H1 (cell line): ENCODE results near the gene TFAP2C. TPM values are rescaled to one million over a fixed set of nuclear protein-coding genes. Genes with fewer than 3 reads are reported as not detected.

Experiments used
- CTCF ChIA-PET: fragments of 300-600 bp; sonication (Branson Sonifier 250); formaldehyde crosslinking; loops from one replicate; lab custom pipeline; 2021; ENCODE audit not compliant: partially characterized antibody; lab: Charles Lee
- POLR2A ChIA-PET: fragments of 300-600 bp; sonication (Branson Sonifier 250); formaldehyde crosslinking; loops from one replicate; lab custom pipeline; 2021; ENCODE audit warnings: inconsistent platforms; ENCODE audit not compliant: partially characterized antibody; lab: Charles Lee
- DNase-seq, 2 experiments: peaks; one replicate each; pipeline versions ENCODE4 v3.0.0 to v3.0.0-alpha.2; 2010 to 2022; ENCODE audit warnings: low spot score in 2 of 2, low read depth in 1 of 2, mixed read lengths in 1 of 2
- FAIRE-seq: peaks from 2 replicates; lab custom pipeline; 2011; peaks lifted over from hg19 to GRCh38; lab: Jason Lieb, UNC
- H2AFZ ChIP-seq: 2 replicates; pipeline ENCODE4 v1.8.1; 2012; ENCODE audit warnings: low read length, inconsistent platforms
- H2AK5ac ChIP-seq: 2 replicates; pipeline ENCODE4 v1.6.1; 2013; ENCODE audit warnings: low read depth, low read length
- H2BK120ac ChIP-seq: replicated peaks from 2 replicates; pipeline ENCODE3; 2013; ENCODE audit warnings: low read depth, low read length, inconsistent platforms
- H2BK12ac ChIP-seq: 2 replicates; pipeline ENCODE4 v1.6.1; 2013; ENCODE audit warnings: low read depth, low read length
- H2BK15ac ChIP-seq: 2 replicates; pipeline ENCODE4 v1.6.1; 2013; ENCODE audit warnings: low read length
- H2BK20ac ChIP-seq: 2 replicates; pipeline ENCODE4 v1.6.1; 2013; ENCODE audit warnings: low read length
- H2BK5ac ChIP-seq: 2 replicates; pipeline ENCODE4 v1.6.1; 2013; ENCODE audit warnings: low read depth, low read length
- H3K14ac ChIP-seq: 2 replicates; pipeline ENCODE4 v1.6.1; 2013; ENCODE audit warnings: inconsistent platforms; ENCODE audit not compliant: insufficient read length
- H3K18ac ChIP-seq: 2 replicates; pipeline ENCODE4 v1.6.1; 2013; ENCODE audit warnings: low read length; ENCODE audit errors: extremely low read depth
- H3K23ac ChIP-seq: 2 replicates; pipeline ENCODE4 v1.6.1; 2013; ENCODE audit warnings: inconsistent platforms; ENCODE audit not compliant: insufficient read length
- H3K23me2 ChIP-seq: 2 replicates; pipeline ENCODE4 v1.6.1; 2013; ENCODE audit warnings: low read depth, low read length
- H3K27ac ChIP-seq: 2 replicates; pipeline ENCODE4 v1.6.1; 2011; ENCODE audit warnings: low read depth, low read length, inconsistent platforms
- H3K27me3 ChIP-seq, 4 experiments: replicated peaks in 1 of 4; 1 replicate in 1 of 4; 2 replicates in 3 of 4; pipeline versions ENCODE4 v1.6.1 to v1.8.1; 2011 to 2013; ENCODE audit warnings: low read length in 3 of 4, mild to moderate bottlenecking in 3 of 4, inconsistent platforms in 2 of 4, mixed read lengths in 2 of 4, moderate library complexity in 1 of 4; ENCODE audit not compliant: control insufficient read depth in 3 of 4, insufficient read depth in 3 of 4; ENCODE audit errors: extremely low read depth in 1 of 4
- H3K36me3 ChIP-seq, 4 experiments: 2 replicates each; pipeline versions ENCODE4 v1.6.1 to v1.8.1; 2011 to 2013; ENCODE audit warnings: mild to moderate bottlenecking in 4 of 4, low read length in 3 of 4, moderate library complexity in 2 of 4, control low read depth in 1 of 4, inconsistent platforms in 1 of 4; ENCODE audit not compliant: insufficient read depth in 4 of 4, control insufficient read depth in 2 of 4
- H3K4ac ChIP-seq: replicated peaks from 2 replicates; pipeline ENCODE3; 2013; ENCODE audit warnings: low read length, low read depth, mixed read lengths, inconsistent platforms; ENCODE audit not compliant: insufficient read length
- H3K4me1 ChIP-seq, 4 experiments: replicated peaks in 1 of 4; 1 replicate in 1 of 4; 2 replicates in 3 of 4; pipeline versions ENCODE4 v1.6.1 to v1.8.1; 2011 to 2013; ENCODE audit warnings: low read length in 3 of 4, inconsistent platforms in 2 of 4, mixed read lengths in 1 of 4; ENCODE audit not compliant: insufficient read depth in 4 of 4, control insufficient read depth in 3 of 4
- H3K4me2 ChIP-seq, 2 experiments: 2 replicates each; pipeline versions ENCODE4 v1.6.1 to v1.8.1; 2011 to 2013; ENCODE audit warnings: low read depth in 2 of 2, low read length in 2 of 2, control low read depth in 1 of 2, inconsistent platforms in 1 of 2, mild to moderate bottlenecking in 1 of 2; ENCODE audit not compliant: insufficient read depth in 1 of 2
- H3K4me3 ChIP-seq, 4 experiments: fragments of 200-600, 300-600 bp in 1 of 4; sonication (generic), shearing (Covaris generic), sonication (Bioruptor Twin) in 1 of 4; 2 replicates each; pipeline versions ENCODE4 v1.5.1 to v1.8.1; 2011 to 2016; ENCODE audit warnings: low read length in 4 of 4, low read depth in 3 of 4, control low read depth in 2 of 4, inconsistent platforms in 2 of 4, mild to moderate bottlenecking in 2 of 4, mixed read lengths in 1 of 4, moderate library complexity in 1 of 4; ENCODE audit not compliant: insufficient read depth in 2 of 4; ENCODE audit errors: extremely low read depth in 1 of 4
- H3K56ac ChIP-seq: replicated peaks from 2 replicates; pipeline ENCODE3; 2013; ENCODE audit warnings: low read depth, mild to moderate bottlenecking, mixed read lengths, low read length, inconsistent platforms; ENCODE audit not compliant: insufficient read length
- H3K79me1 ChIP-seq: 2 replicates; pipeline ENCODE4 v1.6.1; 2013; ENCODE audit warnings: low read depth, low read length, control low read depth
- H3K79me2 ChIP-seq, 2 experiments: 2 replicates each; pipeline versions ENCODE4 v1.6.1 to v1.8.1; 2012 to 2013; ENCODE audit warnings: low read length in 2 of 2, mild to moderate bottlenecking in 2 of 2, inconsistent platforms in 1 of 2; ENCODE audit not compliant: insufficient read depth in 2 of 2, control insufficient read depth in 1 of 2
- H3K9ac ChIP-seq, 4 experiments: replicated peaks in 1 of 4; 1 replicate in 1 of 4; 2 replicates in 3 of 4; pipeline versions ENCODE4 v1.6.1 to v1.8.1; 2011 to 2013; ENCODE audit warnings: low read depth in 3 of 4, low read length in 3 of 4, control low read depth in 2 of 4, mild to moderate bottlenecking in 2 of 4, moderate library complexity in 2 of 4, inconsistent platforms in 1 of 4; ENCODE audit errors: extremely low read depth in 1 of 4
- H3K9me3 ChIP-seq, 2 experiments: 2 replicates each; pipeline versions ENCODE4 v1.6.1 to v1.8.1; 2012 to 2013; ENCODE audit warnings: mild to moderate bottlenecking in 2 of 2, moderate library complexity in 2 of 2, control low read depth in 1 of 2, inconsistent platforms in 1 of 2, low read depth in 1 of 2, low read length in 1 of 2, mixed read lengths in 1 of 2; ENCODE audit not compliant: insufficient read depth in 2 of 2
- H4K20me1 ChIP-seq, 2 experiments: replicated peaks in 1 of 2; 2 replicates each; pipeline versions ENCODE3 to v1.8.1; 2011 to 2013; ENCODE audit warnings: inconsistent platforms in 2 of 2, low read length in 2 of 2, mild to moderate bottlenecking in 1 of 2; ENCODE audit not compliant: insufficient read depth in 2 of 2, control insufficient read depth in 1 of 2
- H4K5ac ChIP-seq: 2 replicates; pipeline ENCODE4 v1.6.1; 2013; ENCODE audit warnings: low read length, low read depth, mixed read lengths, inconsistent platforms; ENCODE audit not compliant: insufficient read length
- H4K8ac ChIP-seq: 2 replicates; pipeline ENCODE4 v1.8.0; 2013; ENCODE audit warnings: mild to moderate bottlenecking, moderate library complexity, low read length, inconsistent platforms; ENCODE audit not compliant: insufficient read depth; ENCODE audit errors: extremely low read depth
- H4K91ac ChIP-seq: replicated peaks from 2 replicates; pipeline ENCODE3; 2013; ENCODE audit warnings: low read length, mixed read lengths, inconsistent platforms; ENCODE audit not compliant: insufficient read length
- ASH2L ChIP-seq: fragments of 200-600, 300-600 bp; sonication (generic); IDR thresholded peaks from one replicate; pipeline ENCODE4 v1.7.1; 2017; ENCODE audit warnings: low read length
- CEBPB ChIP-seq: IDR thresholded peaks from 2 replicates; pipeline ENCODE4 v1.6.1; 2012; ENCODE audit warnings: low read depth, low read length
- NANOG ChIP-seq: IDR thresholded peaks from 2 replicates; pipeline ENCODE4 v1.6.1; 2011; ENCODE audit warnings: low read length, low read depth, mild to moderate bottlenecking, inconsistent platforms; ENCODE audit not compliant: insufficient read depth, poor library complexity, severe bottlenecking
- RFX5 ChIP-seq: IDR thresholded peaks from 2 replicates; pipeline ENCODE4 v1.6.1; 2011; ENCODE audit warnings: low read depth, low read length, improper control_type of control experiment, borderline replicate concordance
- RNF2 ChIP-seq: fragments of 200-900, 300-1000 bp; sonication (generic); IDR thresholded peaks from 2 replicates; pipeline ENCODE4 v1.7.1; 2016; ENCODE audit warnings: borderline replicate concordance, low read depth, mild to moderate bottlenecking, antibody characterized with exemption, low read length; ENCODE audit not compliant: poor library complexity, severe bottlenecking; ENCODE audit errors: missing control alignments
- WGBS, 2 experiments: shearing (Covaris generic) in 1 of 2; methylation state at CpG; one replicate each; pipeline versions ENCODE4 v1.1.6 to v1.1.7; 2013 to 2015; ENCODE audit warnings: low lambda C conversion rate in 2 of 2, mixed read lengths in 2 of 2, inconsistent platforms in 1 of 2, low coverage in 1 of 2, missing lambda C conversion rate in 1 of 2; ENCODE audit not compliant: insufficient replicate concordance in 2 of 2, insufficient coverage in 1 of 2, insufficient read length in 1 of 2; ENCODE audit errors: extremely low coverage in 1 of 2, missing lambda C conversion rate in 1 of 2; 5-methylcytosine and 5-hydroxymethylcytosine counted together
- polyA plus RNA-seq, 7 experiments: library from polyadenylated mRNA; depleted of rRNA in 3 of 7; stranded (reverse) in 5 of 7; unstranded in 2 of 7; fragments of >200 nt in 5 of 7; fragments of 200-250 nt in 2 of 7; gene quantifications; 1 replicate in 5 of 7; 2 replicates in 1 of 7; 4 replicates in 1 of 7; pipeline versions ENCODE4 v1.2.1 to v1.2.3, GENCODE V29; 2011 to 2013; ENCODE audit warnings: missing spikeins in 2 of 7, mixed read lengths in 2 of 7
- total RNA-seq: library from RNA; stranded (reverse); fragmentation: NEBNext Ultra II Directional; extraction: Animal tissue kit (Norgen Biotek cat#: 25700); gene quantifications from 2 replicates; pipeline ENCODE4 v1.2.1, GENCODE V29; 2021

TFAP2C gene
- total and polyA plus RNA-seq, 2 of the 8 experiments (the other 6 are each of a cell fraction or from before 2014, with no cell fraction given), result 1.7 to 5.8 TPM

GRCh38 chr20:56595746-56596475 lies 33.2 kb upstream of the TFAP2C start:
- Histone ChIP-seq H2AFZ (no peak overlapping the region), H3K4me2 (no peak overlapping the region), H2BK12ac (peak overlapping the region; percentile 97; the same call in 1 of the 2 replicates), H3K79me1 (no peaks in the 10 kb centered on the region), H4K5ac (no peak overlapping the region), H3K27me3 (no peaks in the 10 kb centered on the region; a peak in 1 of 7 replicates), H3K79me2 (no peaks in the 10 kb centered on the region), H4K20me1 (no peaks in the 10 kb centered on the region), H3K4me3 (no peak overlapping the region), H2BK15ac (0 out of 2 replicates have a peak overlapping the region, but pooled peaks have one; percentile 75), H2AK5ac (no peak overlapping the region), H3K4me1 (peaks cover 0 to 2% (median 0%) of the 10 kb centered on the region in 4 experiments; a peak in 1 of 7 replicates), H2BK120ac (no peak overlapping the region), H3K4ac (no peak overlapping the region), H3K23ac (no peak overlapping the region), H3K23me2 (no peaks in the 10 kb centered on the region), H3K36me3 (no peaks in the 10 kb centered on the region), H2BK5ac (peak overlapping the region; percentile 78; the same call in 1 of the 2 replicates), H3K9me3 (no peaks in the 10 kb centered on the region), H2BK20ac (peak overlapping the region; percentile 86; the same call in 1 of the 2 replicates), H3K18ac (no peak overlapping the region), H3K9ac (no peak overlapping the region), H4K8ac (no peak overlapping the region), H3K14ac (no peak overlapping the region), H3K56ac (no peak overlapping the region), H3K27ac (no peak overlapping the region), H4K91ac (no peak overlapping the region)
- FAIRE-seq (no peak), DNase-seq (no peak)
- ChIA-PET CTCF (interaction anchor here (0.7 kb wide), 1 partner anchor 18 kb away, joined by 3 read pairs; no protein-coding TSS in a partner anchor), POLR2A (interaction anchor here (0.6 kb wide), 1 partner anchor 27 kb away, joined by 3 read pairs; no protein-coding TSS in a partner anchor)
- WGBS, 2 experiments, result 81% methylated on average over 13 of the region's 17 CpGs; no CpG with 5 or more reads in 1 of the 2 experiments
- TF ChIP-seq CEBPB (0 out of 2 replicates have a peak, but pooled peaks have one; percentile 17), ASH2L (no peak), RNF2 (no peak), RFX5 (no peak), NANOG (peak; percentile 77)
